Lung (tissue), 12 donors: ENCODE results near the gene DHCR7. TPM values are rescaled to one million over a fixed set of nuclear protein-coding genes. Genes with fewer than 3 reads are reported as not detected.

Experiments used
- ATAC-seq: fragments of 200-7000 bp; cut with Tn5 transposase; one replicate; pipeline ENCODE4 v1.9.1; 2020; ENCODE audit warnings: moderate number of reproducible peaks; ENCODE audit not compliant: insufficient read depth, low FRiP score
- DNase-seq, 3 donors: peaks; one replicate each; pipeline ENCODE4 v3.0.0-alpha.2; 2013 to 2017
- H3K27ac ChIP-seq, 2 donors: one replicate each; pipeline ENCODE4 v1.5.1; 2013; ENCODE audit warnings: mild to moderate bottlenecking in 2 of 2, moderate library complexity in 2 of 2, control low read depth in 1 of 2, inconsistent platforms in 1 of 2, low read depth in 1 of 2, low read length in 1 of 2
- H3K27me3 ChIP-seq, 3 donors: one replicate each; pipeline ENCODE4 v1.5.1; 2013; ENCODE audit warnings: low read length in 2 of 3; ENCODE audit not compliant: control insufficient read depth in 3 of 3, insufficient read depth in 3 of 3
- H3K36me3 ChIP-seq, 4 donors: one replicate each; pipeline ENCODE4 v1.5.1; 2013; ENCODE audit warnings: low read length in 4 of 4, mild to moderate bottlenecking in 1 of 4, moderate library complexity in 1 of 4; ENCODE audit not compliant: control insufficient read depth in 4 of 4, insufficient read depth in 4 of 4
- H3K4me1 ChIP-seq, 5 donors: one replicate each; pipeline ENCODE4 v1.5.1; 2013; ENCODE audit warnings: low read length in 5 of 5, mild to moderate bottlenecking in 2 of 5, moderate library complexity in 1 of 5; ENCODE audit not compliant: control insufficient read depth in 5 of 5, insufficient read depth in 5 of 5
- H3K4me3 ChIP-seq: one replicate; pipeline ENCODE4 v1.5.1; 2013; ENCODE audit warnings: mild to moderate bottlenecking, control low read depth, moderate library complexity
- H3K9ac ChIP-seq, 2 donors: one replicate each; pipeline ENCODE4 v1.5.1; 2013; ENCODE audit warnings: low read length in 2 of 2, control low read depth in 1 of 2; ENCODE audit not compliant: insufficient read depth in 1 of 2
- H3K9me3 ChIP-seq, 4 donors: one replicate each; pipeline ENCODE4 v1.5.1; 2013; ENCODE audit warnings: low read length in 3 of 4, mild to moderate bottlenecking in 1 of 4, moderate library complexity in 1 of 4; ENCODE audit not compliant: control insufficient read depth in 4 of 4, insufficient read depth in 3 of 4
- WGBS, 2 donors: extraction: QIAGEN DNeasy Blood & Tissue Kit; methylation state at CpG; one replicate each; pipeline ENCODE4 v1.1.7; 2013; 5-methylcytosine and 5-hydroxymethylcytosine counted together
- polyA plus RNA-seq, 2 donors: library from polyadenylated mRNA; stranded (reverse); fragments of 200-250 nt; gene quantifications; one replicate each; pipeline ENCODE4 v1.2.1, GENCODE V29; 2013
- total RNA-seq, 2 donors: library from RNA; depleted of rRNA in 1 of 2; stranded (reverse); fragments of >200 nt in 1 of 2; gene quantifications; one replicate each; pipeline ENCODE4 v1.2.1, GENCODE V29; 2014 to 2021
- TF ChIP-seq, protein P1 (sequence below): IDR thresholded peaks from 2 replicates; pipeline ENCODE4 v1.5.1; 2012; ENCODE audit warnings: mild to moderate bottlenecking; ENCODE audit errors: control extremely low read depth, extremely low read depth
- donor health status: control.
- donor health status: control.
- donor health status: Bipolar disorder and iron deficiency.
- donor health status: healthy.
- donor health status: DM: yes; HTN: yes; CAD: no.

Gene DHCR7
- total and polyA plus RNA-seq, 4 donors, result 41.2 to 138 (median 68.1) TPM

DNA sequence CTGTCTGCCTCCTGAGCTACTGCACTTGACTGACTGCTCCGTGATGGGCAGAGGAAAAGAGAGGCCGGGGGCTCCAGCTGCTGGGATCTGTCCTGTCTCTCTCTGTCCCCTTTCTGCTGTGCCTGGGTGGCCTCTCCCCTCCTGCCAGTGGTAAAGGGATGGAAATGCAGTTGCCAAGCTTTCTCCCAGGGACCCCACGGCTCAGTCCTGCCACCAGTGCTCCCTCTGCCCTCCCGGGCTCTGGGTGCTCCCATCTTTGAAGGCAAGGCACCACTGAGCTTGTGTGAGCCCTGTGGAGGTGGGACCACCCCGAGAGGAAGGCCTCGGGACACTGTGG lies 36.8 kb upstream of the DHCR7 start:
- WGBS, 2 donors, result 95 to 97% methylated on average over 6 of the region's 6 CpGs
- peaks cover 0 to 23% (median 10%) of the 10 kb centered on the region in 5 donors for H3K4me1 ChIP-seq
- H3K4me3 ChIP-seq, result no peak overlapping the region
- no peak for DNase-seq
- TF ChIP-seq, protein P1, sequence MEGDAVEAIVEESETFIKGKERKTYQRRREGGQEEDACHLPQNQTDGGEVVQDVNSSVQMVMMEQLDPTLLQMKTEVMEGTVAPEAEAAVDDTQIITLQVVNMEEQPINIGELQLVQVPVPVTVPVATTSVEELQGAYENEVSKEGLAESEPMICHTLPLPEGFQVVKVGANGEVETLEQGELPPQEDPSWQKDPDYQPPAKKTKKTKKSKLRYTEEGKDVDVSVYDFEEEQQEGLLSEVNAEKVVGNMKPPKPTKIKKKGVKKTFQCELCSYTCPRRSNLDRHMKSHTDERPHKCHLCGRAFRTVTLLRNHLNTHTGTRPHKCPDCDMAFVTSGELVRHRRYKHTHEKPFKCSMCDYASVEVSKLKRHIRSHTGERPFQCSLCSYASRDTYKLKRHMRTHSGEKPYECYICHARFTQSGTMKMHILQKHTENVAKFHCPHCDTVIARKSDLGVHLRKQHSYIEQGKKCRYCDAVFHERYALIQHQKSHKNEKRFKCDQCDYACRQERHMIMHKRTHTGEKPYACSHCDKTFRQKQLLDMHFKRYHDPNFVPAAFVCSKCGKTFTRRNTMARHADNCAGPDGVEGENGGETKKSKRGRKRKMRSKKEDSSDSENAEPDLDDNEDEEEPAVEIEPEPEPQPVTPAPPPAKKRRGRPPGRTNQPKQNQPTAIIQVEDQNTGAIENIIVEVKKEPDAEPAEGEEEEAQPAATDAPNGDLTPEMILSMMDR, result no peak
- H3K27me3 ChIP-seq, result no peaks in the 10 kb centered on the region
- peaks cover 0 to 1% (median 0%) of the 10 kb centered on the region in 4 donors for H3K9me3 ChIP-seq
- H3K9ac ChIP-seq, result no peak overlapping the region
- no peak overlapping the region for H3K27ac ChIP-seq
- peaks cover 0 to 60% (median 29%) of the 10 kb centered on the region in 4 donors for H3K36me3 ChIP-seq
- ATAC-seq, result no peak

DNA sequence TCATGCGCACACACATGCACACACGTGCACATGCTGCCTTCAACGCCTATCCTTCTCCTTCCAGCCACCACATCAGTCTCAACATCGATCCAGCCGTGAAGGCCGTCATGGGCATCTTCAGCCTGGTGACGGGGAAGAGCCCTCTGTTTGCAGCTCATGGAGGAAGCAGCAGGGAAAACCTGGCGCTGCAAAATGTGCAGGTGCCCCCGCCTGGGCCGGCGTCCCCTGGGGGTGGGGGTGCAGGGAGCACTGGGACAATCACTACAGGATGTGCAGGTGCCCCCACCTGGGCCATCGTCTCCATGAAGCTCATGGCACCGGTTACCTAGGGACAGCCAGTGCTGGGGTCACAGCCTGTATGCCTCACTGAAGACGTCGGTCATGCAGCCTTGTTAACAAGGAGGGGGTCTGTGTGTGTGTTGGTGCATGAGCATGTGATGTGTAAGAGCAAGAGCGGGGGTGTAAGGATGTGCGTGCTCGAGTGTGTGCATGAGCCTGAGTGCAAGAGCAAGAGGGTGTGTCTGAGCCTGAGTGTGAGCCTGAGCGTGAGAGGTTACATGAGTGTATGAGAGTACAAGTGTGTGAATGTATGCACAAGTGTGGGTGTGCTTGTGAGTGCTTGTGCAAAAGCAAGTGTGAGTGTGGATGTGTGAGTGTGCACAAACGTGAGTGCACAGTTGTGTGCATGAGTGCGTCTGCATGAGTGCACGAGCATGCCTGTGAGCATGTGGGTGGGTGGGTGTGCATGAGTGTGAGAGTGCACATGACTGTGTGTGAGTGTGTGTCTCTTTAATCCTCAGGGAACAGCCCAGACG lies 36.3 kb upstream of the DHCR7 start:
- H3K27ac ChIP-seq, result no peak overlapping the region
- peaks cover 3 to 63% (median 31%) of the 10 kb centered on the region in 4 donors for H3K36me3 ChIP-seq
- peaks cover 0 to 1% (median 0%) of the 10 kb centered on the region in 4 donors for H3K9me3 ChIP-seq
- H3K4me1 ChIP-seq, result peaks cover 0 to 19% (median 10%) of the 10 kb centered on the region in 5 donors
- 95 to 96% methylated on average over 23 of the region's 23 CpGs for WGBS, 2 donors
- TF ChIP-seq, protein P1, result no peak
- ATAC-seq (no peak), DNase-seq (no peak)
- no peaks in the 10 kb centered on the region for H3K27me3 ChIP-seq
- H3K9ac ChIP-seq, result no peak overlapping the region
- no peak overlapping the region for H3K4me3 ChIP-seq

DNA sequence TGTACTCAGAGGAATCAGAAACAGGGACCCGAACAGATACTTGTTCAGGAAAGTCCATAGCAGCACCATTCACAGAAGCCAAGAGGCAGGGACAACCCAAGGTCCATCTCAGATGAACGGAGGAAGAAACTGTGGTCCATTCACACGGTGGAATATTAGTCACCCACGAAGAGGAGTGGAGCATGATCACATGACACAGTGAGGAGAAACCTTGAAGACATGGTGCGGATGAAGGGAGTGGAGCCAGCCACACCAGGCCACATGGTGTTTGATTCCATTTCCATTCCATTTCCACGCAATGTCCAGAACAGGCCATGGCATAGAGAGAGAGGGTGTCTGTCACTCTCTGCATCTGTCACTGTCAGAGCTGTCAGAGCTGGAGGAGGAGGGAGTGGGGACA lies 35.5 kb upstream of the DHCR7 start:
- Histone ChIP-seq H3K4me1 (peaks cover 0 to 11% (median 5%) of the 10 kb centered on the region in 5 donors), H3K27me3 (no peaks in the 10 kb centered on the region), H3K27ac (no peak overlapping the region), H3K4me3 (no peak overlapping the region), H3K9ac (no peak overlapping the region), H3K9me3 (peaks cover 0 to 1% (median 0%) of the 10 kb centered on the region in 4 donors), H3K36me3 (peaks cover 4 to 63% (median 32%) of the 10 kb centered on the region in 4 donors)
- DNase-seq (no peak), ATAC-seq (no peak)
- TF ChIP-seq, protein P1, result no peak
- 97% methylated on average over 6 of the region's 6 CpGs for WGBS, 2 donors
